IMR-90 (cell line): ENCODE data around the gene HDAC9. TPM values are rescaled to one million over a fixed set of nuclear protein-coding genes. Genes with fewer than 3 reads are reported as not detected.

Experiments
- ATAC-seq: fragments of 200-7000 bp; cut with Tn5 transposase; 2 replicates; pipeline ENCODE4 v1.9.1; 2020; ENCODE audit warnings: low read depth, mild to moderate bottlenecking, moderate library complexity
- BruUV-seq: library from RNA; stranded (reverse); fragments of 400-500 nt; replicated peaks from 2 replicates; lab custom pipeline; 2021; lab: Mats Ljungman, UMichigan
- CTCF ChIA-PET: fragments of 300-600 bp; formaldehyde crosslinking; extraction: SDS; loops from one replicate; lab custom pipeline; 2021; ENCODE audit warnings: antibody characterized with exemption; lab: Yijun Ruan, JAX
- POLR2A ChIA-PET: fragments of 300-600 bp; sonication (Branson Sonifier 250); formaldehyde crosslinking; loops from one replicate; lab custom pipeline; 2022; ENCODE audit warnings: antibody characterized with exemption; ENCODE audit not compliant: unreplicated experiment; lab: Charles Lee
- DNase-seq: peaks from one replicate; pipeline ENCODE4 v3.0.0; 2013
- H2AFZ ChIP-seq: replicated peaks from 2 replicates; pipeline ENCODE3; 2013; ENCODE audit warnings: low read length, mild to moderate bottlenecking; ENCODE audit not compliant: poor library complexity
- H2AK5ac ChIP-seq: 2 replicates; pipeline ENCODE4 v1.6.1; 2013; ENCODE audit warnings: low read depth, low read length, inconsistent platforms
- H2AK9ac ChIP-seq: replicated peaks from 2 replicates; pipeline ENCODE3; 2013; ENCODE audit warnings: mild to moderate bottlenecking, low read depth, low read length, moderate library complexity; ENCODE audit not compliant: poor library complexity
- H2BK120ac ChIP-seq: 2 replicates; pipeline ENCODE4 v1.6.1; 2013; ENCODE audit warnings: low read depth, low read length, inconsistent platforms
- H2BK15ac ChIP-seq: 3 replicates; pipeline ENCODE4 v1.6.1; 2013; ENCODE audit warnings: low read depth, low read length, inconsistent platforms
- H2BK20ac ChIP-seq: 2 replicates; pipeline ENCODE4 v1.6.1; 2013; ENCODE audit warnings: low read depth, mild to moderate bottlenecking, inconsistent platforms, low read length, moderate library complexity
- H2BK5ac ChIP-seq: 2 replicates; pipeline ENCODE4 v1.6.1; 2013; ENCODE audit warnings: mild to moderate bottlenecking, low read depth, low read length, inconsistent platforms; ENCODE audit not compliant: poor library complexity, severe bottlenecking
- H3K14ac ChIP-seq: replicated peaks from 2 replicates; pipeline ENCODE4 v1.6.1; 2013; ENCODE audit warnings: low read depth, low read length, inconsistent platforms
- H3K18ac ChIP-seq: 2 replicates; pipeline ENCODE4 v1.6.1; 2013; ENCODE audit warnings: low read depth, low read length, control low read depth
- H3K23ac ChIP-seq: 2 replicates; pipeline ENCODE4 v1.6.1; 2013; ENCODE audit warnings: low read depth, low read length, inconsistent platforms
- H3K27ac ChIP-seq: 2 replicates; pipeline ENCODE4 v1.5.1; 2013; ENCODE audit warnings: mild to moderate bottlenecking, control low read depth, low read length; ENCODE audit not compliant: insufficient read depth
- H3K27me3 ChIP-seq: 2 replicates; pipeline ENCODE4 v1.6.1; 2013; ENCODE audit warnings: low read length; ENCODE audit not compliant: control insufficient read depth, insufficient read depth
- H3K36me3 ChIP-seq: 2 replicates; pipeline ENCODE4 v1.6.1; 2013; ENCODE audit warnings: low read length, mixed read lengths; ENCODE audit not compliant: control insufficient read depth, insufficient read depth
- H3K4ac ChIP-seq: 2 replicates; pipeline ENCODE4 v1.6.1; 2013; ENCODE audit warnings: low read depth, low read length, inconsistent platforms
- H3K4me1 ChIP-seq: 2 replicates; pipeline ENCODE4 v1.6.1; 2013; ENCODE audit warnings: low read length, mixed read lengths; ENCODE audit not compliant: control insufficient read depth, insufficient read depth
- H3K4me2 ChIP-seq: 2 replicates; pipeline ENCODE4 v1.6.1; 2013; ENCODE audit warnings: low read depth, mild to moderate bottlenecking, control low read depth, low read length, moderate library complexity
- H3K4me3 ChIP-seq: 2 replicates; pipeline ENCODE4 v1.5.1; 2013; ENCODE audit warnings: low read depth, mild to moderate bottlenecking, control low read depth, low read length, moderate library complexity; ENCODE audit not compliant: insufficient read depth
- H3K56ac ChIP-seq: 2 replicates; pipeline ENCODE4 v1.6.1; 2013; ENCODE audit warnings: low read length, inconsistent platforms; ENCODE audit not compliant: insufficient read depth; ENCODE audit errors: extremely low read depth
- H3K79me1 ChIP-seq, 2 experiments: 2 replicates each; pipeline ENCODE4 v1.6.1; 2013; ENCODE audit warnings: low read length in 2 of 2, inconsistent platforms in 1 of 2, low read depth in 1 of 2
- H3K9ac ChIP-seq: 2 replicates; pipeline ENCODE4 v1.6.1; 2013; ENCODE audit warnings: low read depth, low read length, control low read depth
- H3K9me1 ChIP-seq: 2 replicates; pipeline ENCODE4 v1.6.1; 2013; ENCODE audit warnings: low read length, inconsistent platforms; ENCODE audit not compliant: insufficient read depth
- H3K9me3 ChIP-seq: 2 replicates; pipeline ENCODE4 v1.6.1; 2013; ENCODE audit warnings: low read length; ENCODE audit not compliant: control insufficient read depth, insufficient read depth
- H4K20me1 ChIP-seq: 2 replicates; pipeline ENCODE4 v1.6.1; 2013; ENCODE audit warnings: low read length, inconsistent platforms; ENCODE audit not compliant: insufficient read depth
- H4K5ac ChIP-seq: 2 replicates; pipeline ENCODE4 v1.6.1; 2013; ENCODE audit warnings: mild to moderate bottlenecking, low read depth, low read length, control low read depth
- H4K8ac ChIP-seq, 2 experiments: 2 replicates each; pipeline ENCODE4 v1.6.1; 2013; ENCODE audit warnings: low read depth in 2 of 2, low read length in 2 of 2, control low read depth in 1 of 2, inconsistent platforms in 1 of 2
- H4K91ac ChIP-seq: 2 replicates; pipeline ENCODE4 v1.6.1; 2013; ENCODE audit warnings: low read depth, low read length, inconsistent platforms; ENCODE audit not compliant: insufficient read depth
- RCOR1 ChIP-seq: IDR thresholded peaks from 2 replicates; pipeline ENCODE4 v1.6.1; 2012; ENCODE audit warnings: mild to moderate bottlenecking, low read length, improper control_type of control experiment; ENCODE audit not compliant: insufficient replicate concordance
- RFX5 ChIP-seq: IDR thresholded peaks from 2 replicates; pipeline ENCODE4 v1.8.0; 2012; ENCODE audit warnings: low read depth, mild to moderate bottlenecking, low read length, moderate library complexity
- WGBS, 2 experiments: methylation state at CpG; one replicate each; pipeline versions ENCODE4 v1.1.5 to v1.1.7; 2013; ENCODE audit warnings: missing lambda C conversion rate in 2 of 2; ENCODE audit not compliant: insufficient read length in 1 of 2; ENCODE audit errors: extremely low coverage in 2 of 2; 5-methylcytosine and 5-hydroxymethylcytosine counted together
- dilution Hi-C: fragments of 300-500 bp; cut with HindIII; formaldehyde crosslinking; loops from one replicate; pipeline ENCODE4 v1.14.3; 2018; ENCODE audit warnings: low sequenced_read_pairs; ENCODE audit not compliant: unreplicated experiment
- in situ Hi-C: fragments of 300-500 bp; cut with MboI; formaldehyde crosslinking; loops from 3 replicates; pipeline ENCODE4 v1.14.3; 2019; ENCODE audit warnings: low sequenced_read_pairs, inconsistent platforms, mixed read lengths
- intact Hi-C: fragments of 100-400 bp; cut with micrococcal nuclease; formaldehyde crosslinking; loops from 2 replicates; pipeline ENCODE4 v1.10.0; 2022
- polyA plus RNA-seq, 3 experiments: library from polyadenylated mRNA; depleted of rRNA; stranded (reverse); fragments of >200 nt; gene quantifications; 2 replicates each; pipeline ENCODE4 v1.2.3, GENCODE V29; 2012; ENCODE audit warnings: low replicate concordance in 1 of 3
- total RNA-seq: library from RNA; depleted of rRNA; stranded (reverse); fragments of >200 nt; gene quantifications from 2 replicates; pipeline ENCODE4 v1.2.3, GENCODE V29; 2012

Gene HDAC9
- total and polyA plus RNA-seq, 2 of the 4 experiments (the other 2 are of a cell fraction) = 4.3 to 24.7 TPM

GRCh38 chr7:18971839-18972238 is 476.3 kb downstream of the HDAC9 start:
- Histone ChIP-seq H3K27ac (no peak overlapping the region), H4K5ac (no peak overlapping the region), H3K18ac (no peak overlapping the region), H4K20me1 (no peaks in the 10 kb centered on the region), H3K14ac (no peak overlapping the region), H2BK5ac (no peak overlapping the region), H3K36me3 (no peaks in the 10 kb centered on the region), H3K4me1 (no peaks in the 10 kb centered on the region), H3K9me1 (no peaks in the 10 kb centered on the region), H3K23ac (no peak overlapping the region), H3K4ac (no peak overlapping the region), H2BK15ac (no peak overlapping the region), H3K27me3 (no peaks in the 10 kb centered on the region), H2AK5ac (no peak overlapping the region), H3K9me3 (no peaks in the 10 kb centered on the region), H2AK9ac (no peak overlapping the region), H3K9ac (no peak overlapping the region), H2AFZ (no peak overlapping the region), H4K91ac (no peak overlapping the region), H2BK120ac (no peak overlapping the region), H3K56ac (no peak overlapping the region), H4K8ac (no peak overlapping the region), H2BK20ac (no peak overlapping the region), H3K79me1 (no peaks in the 10 kb centered on the region), H3K4me3 (no peak overlapping the region), H3K4me2 (no peak overlapping the region)
- TF ChIP-seq RCOR1 (no peak), RFX5 (no peak)
- no peak for ATAC-seq
- DNase-seq = no peak
- CTCF ChIA-PET = interaction anchor here (0.5 kb wide), 1 partner anchor 45 kb away, joined by 4 read pairs; no protein-coding TSS in a partner anchor
- intact Hi-C loops = no loop called here
- no TSS peak for BruUV-seq
- POLR2A ChIA-PET = interaction anchor here (0.6 kb wide), 1 partner anchor 24 kb away, joined by 3 read pairs; no protein-coding TSS in a partner anchor
- no CpG with 5 or more reads among the region's 1 CpG for WGBS, 2 experiments
- in situ Hi-C loops = no loop called here
- dilution Hi-C loops = no loop called here
